Fibroblast of lung (primary cell): ENCODE measurements around the gene TTL. TPM values are rescaled to one million over a fixed set of nuclear protein-coding genes. Genes with fewer than 3 reads are reported as not detected.

Experiments used
- DNase-seq, 2 donors: peaks; one replicate each; pipeline versions ENCODE4 v3.0.0 to v3.0.0-alpha.2; 2010; ENCODE audit warnings: low read depth in 2 of 2
- H2AFZ ChIP-seq: 2 replicates; pipeline ENCODE4 v1.5.1; 2012; ENCODE audit warnings: low read length, control low read depth, inconsistent platforms
- H3K27ac ChIP-seq: 2 replicates; pipeline ENCODE4 v1.5.1; 2011; ENCODE audit warnings: low read length, control low read depth; ENCODE audit not compliant: insufficient read depth
- H3K27me3 ChIP-seq: 2 replicates; pipeline ENCODE4 v1.5.1; 2011; ENCODE audit warnings: mild to moderate bottlenecking, low read length; ENCODE audit not compliant: control insufficient read depth, insufficient read depth
- H3K36me3 ChIP-seq: 2 replicates; pipeline ENCODE4 v1.5.1; 2011; ENCODE audit warnings: low read length; ENCODE audit not compliant: control insufficient read depth, insufficient read depth
- H3K4me1 ChIP-seq: 2 replicates; pipeline ENCODE4 v1.5.1; 2011; ENCODE audit warnings: low read length; ENCODE audit not compliant: control insufficient read depth, insufficient read depth; ENCODE audit errors: extremely low read depth
- H3K4me2 ChIP-seq: 2 replicates; pipeline ENCODE4 v1.5.1; 2011; ENCODE audit warnings: low read length, control low read depth; ENCODE audit not compliant: insufficient read depth; ENCODE audit errors: extremely low read depth
- H3K4me3 ChIP-seq, 4 experiments: fragments of 200-600 bp in 1 of 4; sonication (generic) in 1 of 4; replicated peaks in 1 of 4; 2 replicates each; pipeline ENCODE4 v1.5.1; 2011 to 2016; ENCODE audit warnings: low read length in 4 of 4, low read depth in 3 of 4, mild to moderate bottlenecking in 3 of 4, control low read depth in 2 of 4, inconsistent platforms in 1 of 4, mixed read lengths in 1 of 4; ENCODE audit not compliant: insufficient read depth in 1 of 4; ENCODE audit errors: control extremely low read depth in 1 of 4
- H3K79me2 ChIP-seq: 2 replicates; pipeline ENCODE4 v1.5.1; 2012; ENCODE audit warnings: mild to moderate bottlenecking, low read length, inconsistent platforms; ENCODE audit not compliant: control insufficient read depth, insufficient read depth
- H3K9ac ChIP-seq: 2 replicates; pipeline ENCODE4 v1.5.1; 2011; ENCODE audit warnings: mild to moderate bottlenecking, low read length, control low read depth; ENCODE audit not compliant: insufficient read depth
- H3K9me3 ChIP-seq: 2 replicates; pipeline ENCODE4 v1.5.1; 2012; ENCODE audit warnings: low read depth, low read length; ENCODE audit not compliant: control insufficient read depth, insufficient read depth
- H4K20me1 ChIP-seq: 2 replicates; pipeline ENCODE4 v1.5.1; 2011; ENCODE audit warnings: low read length; ENCODE audit not compliant: control insufficient read depth, insufficient read depth; ENCODE audit errors: extremely low read depth
- CTCF ChIP-seq, 2 donors: IDR thresholded peaks in 1 of 2; conservative IDR thresholded peaks in 1 of 2; 1 replicate in 1 of 2; 2 replicates in 1 of 2; pipeline ENCODE4 v1.5.1; 2011 to 2012; ENCODE audit warnings: low read length in 2 of 2, control low read depth in 1 of 2, inconsistent platforms in 1 of 2, low read depth in 1 of 2, mild to moderate bottlenecking in 1 of 2
- EZH2 ChIP-seq: IDR thresholded peaks from 2 replicates; pipeline ENCODE4 v1.5.1; 2012; ENCODE audit warnings: low read length, control low read depth, mild to moderate bottlenecking; ENCODE audit errors: missing control alignments
- polyA plus RNA-seq, 2 donors: library from polyadenylated mRNA; depleted of rRNA in 1 of 2; stranded (reverse) in 1 of 2; unstranded in 1 of 2; fragments of >200 nt; gene quantifications; 2 replicates each; pipeline ENCODE4 v1.2.1, GENCODE V29; 2011 to 2012; ENCODE audit warnings: missing spikeins in 1 of 2
- total RNA-seq: library from RNA; depleted of rRNA; stranded (reverse); fragments of >200 nt; gene quantifications from 2 replicates; pipeline ENCODE4 v1.2.1, GENCODE V29; 2014

The TTL gene
- total and polyA plus RNA-seq, 2 donors (not counting 1 experiment from before 2014, with no cell fraction given), result 28.2 to 30.9 TPM

DNA sequence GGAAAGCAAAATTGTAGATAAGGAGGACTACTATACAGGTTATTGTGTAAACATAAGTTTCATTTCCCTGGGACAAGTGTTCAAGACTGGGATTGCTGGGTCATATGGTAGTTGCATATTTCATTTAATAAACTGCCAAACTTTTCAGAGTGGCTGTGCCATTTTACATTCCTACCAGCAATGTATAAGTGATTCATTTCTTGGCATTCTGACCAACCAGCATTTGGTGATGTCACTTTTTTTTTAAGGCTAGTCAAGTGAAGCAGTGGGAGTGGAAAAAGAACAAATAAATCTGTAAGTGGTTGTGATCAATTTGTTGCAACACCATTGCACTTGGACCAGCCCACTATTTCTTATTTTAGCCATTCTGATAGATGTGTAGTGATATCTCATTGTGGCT lies 97.3 kb downstream of the TTL start:
- H3K36me3 ChIP-seq, result peaks cover 6% of the 10 kb centered on the region
- no peak overlapping the region for H2AFZ ChIP-seq
- peak; percentile 88 to 93 for DNase-seq
- peaks cover 5% of the 10 kb centered on the region for H3K4me1 ChIP-seq
- H3K4me2 ChIP-seq, result no peak overlapping the region
- H3K4me3 ChIP-seq, result no peak overlapping the region
- TF ChIP-seq EZH2 (no peak), CTCF (conservative IDR thresholded peaks at IDR 0.05 in 1 of 2, IDR thresholded peaks at IDR 0.05 in 1 of 2; ENCODE audit: low read depth in 1 of 2, low read length in 2 of 2) (peak in 1 of 2 donors; percentile 20)
- H4K20me1 ChIP-seq, result no peaks in the 10 kb centered on the region
- no peak overlapping the region for H3K27ac ChIP-seq
- H3K9ac ChIP-seq, result no peak overlapping the region
- H3K79me2 ChIP-seq, result no peaks in the 10 kb centered on the region
- H3K9me3 ChIP-seq, result no peaks in the 10 kb centered on the region
- no peaks in the 10 kb centered on the region for H3K27me3 ChIP-seq

DNA sequence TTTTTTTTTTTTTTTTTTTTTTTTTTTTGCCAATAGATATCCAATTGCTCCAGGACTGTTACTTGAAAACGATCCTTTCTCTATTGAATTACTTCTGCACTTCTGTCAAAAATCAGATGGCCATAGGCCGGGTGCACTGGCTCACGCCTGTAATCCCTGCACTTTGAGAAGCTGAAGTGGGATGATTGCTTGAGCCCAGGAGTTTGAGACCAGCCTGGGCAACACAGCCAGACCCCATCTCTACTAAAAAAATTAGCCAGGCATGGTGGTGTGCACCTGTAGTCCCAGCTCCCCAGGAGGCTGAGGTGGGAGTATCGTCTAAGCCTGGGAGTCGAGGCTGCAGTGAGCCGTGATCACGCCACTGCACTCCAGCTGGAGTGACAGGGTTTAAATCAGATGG lies 98.1 kb downstream of the TTL start:
- H4K20me1 ChIP-seq, result no peaks in the 10 kb centered on the region
- no peak overlapping the region for H3K9ac ChIP-seq
- no peaks in the 10 kb centered on the region for H3K9me3 ChIP-seq
- H3K4me3 ChIP-seq, result no peak overlapping the region
- H3K4me2 ChIP-seq, result no peak overlapping the region
- H3K4me1 ChIP-seq, result peaks cover 8% of the 10 kb centered on the region
- no peak for TF ChIP-seq EZH2
- no peak for TF ChIP-seq CTCF (conservative IDR thresholded peaks at IDR 0.05 in 1 of 2, IDR thresholded peaks at IDR 0.05 in 1 of 2; ENCODE audit: low read depth in 1 of 2, low read length in 2 of 2)
- peaks cover 2% of the 10 kb centered on the region for H3K36me3 ChIP-seq
- H3K27ac ChIP-seq, result no peak overlapping the region
- H3K79me2 ChIP-seq, result no peaks in the 10 kb centered on the region
- DNase-seq, result no peak
- H3K27me3 ChIP-seq, result no peaks in the 10 kb centered on the region
- no peak overlapping the region for H2AFZ ChIP-seq

DNA sequence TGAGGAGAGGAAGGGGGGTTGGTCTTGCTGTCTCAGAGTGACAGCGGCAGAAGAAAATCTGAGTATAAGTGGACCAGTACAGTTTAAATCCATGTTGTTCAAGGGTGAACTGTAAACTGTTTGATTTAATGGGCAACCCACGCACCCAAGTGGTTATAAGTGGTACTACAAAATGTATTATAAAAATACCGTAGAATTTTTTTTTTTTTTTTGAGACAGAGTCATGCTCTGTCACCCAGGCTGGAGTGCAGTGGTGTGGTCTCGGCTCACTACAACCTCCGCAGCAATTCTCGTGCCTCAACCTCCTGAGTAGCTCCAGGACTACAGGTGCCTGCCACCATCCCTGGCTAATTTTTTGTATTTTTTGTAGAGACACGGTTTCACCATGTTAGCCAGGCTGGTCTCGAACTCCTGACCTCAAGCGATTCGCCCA lies 100.4 kb downstream of the TTL start:
- no peak overlapping the region for H3K4me3 ChIP-seq
- no peak overlapping the region for H3K27ac ChIP-seq
- no peaks in the 10 kb centered on the region for H3K79me2 ChIP-seq
- no peaks in the 10 kb centered on the region for H3K9me3 ChIP-seq
- peaks cover 12% of the 10 kb centered on the region for H3K4me1 ChIP-seq
- H3K27me3 ChIP-seq, result no peaks in the 10 kb centered on the region
- no peak overlapping the region for H3K4me2 ChIP-seq
- no peak overlapping the region for H2AFZ ChIP-seq
- TF ChIP-seq CTCF (conservative IDR thresholded peaks at IDR 0.05 in 1 of 2, IDR thresholded peaks at IDR 0.05 in 1 of 2; ENCODE audit: low read depth in 1 of 2, low read length in 2 of 2) (peak; percentile 30 to 47), EZH2 (no peak)
- peak; percentile 51 to 78 for DNase-seq
- H3K36me3 ChIP-seq, result peaks cover 3% of the 10 kb centered on the region
- no peak overlapping the region for H3K9ac ChIP-seq
- H4K20me1 ChIP-seq, result no peaks in the 10 kb centered on the region
